HPDE6-E6E7 (cell line): ENCODE measurements around the gene NECTIN4.
A peak's percentile ranks its signal among the peaks of the same experiment; 100 is the strongest.

Source experiments
- DNase-seq: peaks from one replicate; pipeline ENCODE4 v3.0.0; 2011; ENCODE audit warnings: missing footprints; ENCODE audit errors: extremely low spot score

The NECTIN4 gene

DNA sequence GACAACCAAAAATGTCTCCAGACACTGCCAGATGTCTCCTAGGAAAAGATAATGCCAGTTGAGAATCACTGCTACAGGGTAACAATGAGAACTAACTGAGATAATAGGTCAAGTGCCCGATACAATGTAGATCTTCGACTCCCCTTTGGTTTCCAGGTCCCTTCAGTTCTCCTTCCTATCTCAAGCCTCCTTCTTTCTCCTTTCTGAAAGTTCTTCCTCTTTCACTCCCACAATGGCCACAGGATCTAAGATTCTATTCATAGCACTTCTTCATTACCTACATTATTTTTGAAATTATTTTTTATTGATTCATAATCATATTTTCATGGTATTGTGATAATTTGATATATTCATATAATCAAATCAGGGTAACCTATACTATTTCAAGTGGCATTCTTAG lies 22.2 kb upstream of the NECTIN4 start:
- no peak for DNase-seq

GRCh38 chr1:161111117-161111516 lies 21.8 kb upstream of the NECTIN4 start:
- DNase-seq: no peak

DNA sequence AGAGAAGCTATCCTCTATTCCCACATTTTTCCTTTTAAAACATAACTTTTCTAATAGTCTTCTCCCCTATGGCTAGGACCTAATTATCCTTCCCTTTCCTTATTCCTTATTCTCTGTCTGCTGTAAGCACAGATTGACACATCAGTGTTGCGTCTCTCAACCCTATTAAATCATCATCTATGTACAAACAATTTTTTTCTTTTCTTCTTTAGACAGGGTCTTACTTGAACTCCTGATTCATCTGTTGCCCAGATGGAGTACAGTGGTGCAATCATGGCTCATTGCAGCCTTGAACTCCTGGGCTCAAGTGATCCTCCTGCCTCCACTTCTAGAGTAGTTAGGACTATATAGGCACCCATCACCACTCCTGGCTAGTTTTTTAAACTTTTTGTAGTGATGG lies 17.1 kb upstream of the NECTIN4 start:
- DNase-seq: no peak

DNA sequence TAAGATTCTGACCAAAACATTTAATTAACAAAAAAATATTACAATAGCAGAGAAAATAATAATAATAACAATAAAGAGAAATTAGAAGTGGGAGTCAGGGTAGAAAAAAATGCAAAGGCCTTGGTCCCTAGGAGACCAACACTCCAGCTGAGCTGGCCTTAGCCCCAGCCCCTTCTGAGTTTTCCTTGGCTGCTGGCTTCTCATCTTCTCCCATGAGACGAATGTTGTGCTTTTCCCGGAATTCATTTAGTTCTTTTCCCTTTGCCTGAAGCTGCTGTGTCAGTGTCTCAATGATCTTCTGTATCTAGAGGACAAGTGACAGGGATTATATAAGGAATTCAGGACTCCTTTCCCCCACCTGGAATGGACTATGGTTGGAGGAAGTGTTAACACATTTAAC lies 11.2 kb upstream of the NECTIN4 start:
- DNase-seq: no peak

- no peak for DNase-seq
These were observed 9.9 kb upstream of the NECTIN4 start for GRCh38 chr1:161099090-161099802.

DNA sequence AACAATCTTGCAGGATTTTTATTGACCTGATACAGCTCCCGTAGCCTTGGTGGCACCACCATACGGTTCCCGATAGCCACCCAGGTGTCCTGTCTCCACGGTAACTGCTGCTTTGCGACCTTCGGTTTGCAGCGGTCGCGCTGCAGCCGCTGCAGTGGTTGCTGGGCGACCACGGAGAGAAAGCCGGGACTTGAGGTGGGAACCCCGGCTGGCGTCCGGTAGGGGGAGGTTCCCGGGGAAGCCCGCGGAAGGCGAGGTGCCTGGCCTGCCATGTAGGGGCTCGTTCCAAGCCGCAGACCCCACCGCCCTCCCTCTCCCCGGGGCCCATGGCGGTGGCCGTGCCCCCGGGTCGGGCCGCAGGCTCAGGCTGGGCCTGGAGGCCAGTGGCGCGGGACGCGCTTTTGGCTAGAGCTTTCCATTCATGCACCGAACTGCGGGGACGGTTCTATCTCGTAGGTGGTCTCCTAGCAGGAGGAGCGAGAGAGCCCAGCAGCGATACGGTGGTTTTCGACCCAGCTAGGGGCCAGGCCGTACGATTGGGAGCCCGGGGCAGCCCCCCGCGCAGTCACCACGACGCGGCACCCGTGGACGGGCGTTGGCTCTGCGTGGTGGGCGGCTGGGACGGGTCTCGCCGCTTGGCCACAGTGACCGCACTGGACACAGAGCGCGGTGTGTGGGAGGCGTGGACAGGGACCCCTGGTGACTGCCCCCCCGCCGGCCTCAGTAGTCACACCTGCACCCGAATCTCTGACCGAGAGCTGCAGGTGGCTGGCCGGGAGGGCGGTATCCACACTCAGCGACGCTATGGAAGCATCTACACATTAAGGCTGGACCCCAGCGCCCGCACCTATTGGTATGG lies 9.1 kb upstream of the NECTIN4 start, which contains the start of gene KLHDC9:
Gene KLHDC9 (plus strand): TSS at position 152 of the 859 bp plus-strand sequence. CDS start 175 bp downstream, at position 327.
- no peak for DNase-seq

GRCh38 chr1:161096530-161096929 lies 7.2 kb upstream of the NECTIN4 start:
- no peak for DNase-seq

DNA sequence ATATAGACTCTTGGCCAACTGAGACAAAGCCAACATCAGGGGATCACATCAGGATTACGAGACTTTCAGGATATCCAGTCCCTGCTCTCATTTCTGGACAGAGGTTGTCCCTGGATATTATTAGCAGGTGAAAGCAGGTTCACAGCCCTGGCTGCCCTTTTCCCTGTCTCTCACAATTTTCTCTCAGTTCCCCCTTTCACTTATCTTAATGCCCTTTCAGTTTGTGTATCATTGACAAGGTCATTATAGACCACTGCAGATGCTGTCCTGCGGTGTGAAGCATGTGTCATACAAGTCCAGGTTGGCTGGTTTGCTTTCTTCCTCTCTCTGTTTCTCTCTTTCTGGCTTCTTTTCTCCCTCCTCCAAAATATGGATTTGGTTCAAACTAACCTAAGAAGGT lies 6.7 kb upstream of the NECTIN4 start:
- DNase-seq: no peak

- no peak for DNase-seq
These were observed 5.9 kb upstream of the NECTIN4 start for GRCh38 chr1:161095230-161095629.

GRCh38 chr1:161094481-161094880 lies 5.1 kb upstream of the NECTIN4 start:
- DNase-seq: no peak

DNA sequence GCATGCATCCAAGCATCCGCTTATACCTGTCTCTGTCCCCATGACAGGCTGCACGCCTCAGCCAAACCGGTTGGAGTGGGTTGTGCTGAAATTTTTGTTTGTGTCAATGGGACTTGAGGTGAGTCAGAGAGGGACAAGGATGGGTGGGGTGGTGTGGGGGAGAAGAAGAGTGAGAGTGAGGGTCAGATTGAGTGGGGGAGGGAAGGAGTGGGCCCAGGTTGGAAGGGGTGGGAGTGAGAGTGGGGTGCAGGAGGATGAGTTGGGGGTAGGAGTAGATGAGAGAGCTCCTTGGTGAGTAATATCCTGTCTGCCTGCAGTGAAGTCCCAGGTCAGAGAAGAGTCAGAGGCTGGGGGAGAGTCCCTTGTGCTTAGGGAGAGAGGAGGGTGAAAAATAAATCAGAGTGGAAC lies 3.3 kb upstream of the NECTIN4 start:
- DNase-seq: peak; percentile 81

DNA sequence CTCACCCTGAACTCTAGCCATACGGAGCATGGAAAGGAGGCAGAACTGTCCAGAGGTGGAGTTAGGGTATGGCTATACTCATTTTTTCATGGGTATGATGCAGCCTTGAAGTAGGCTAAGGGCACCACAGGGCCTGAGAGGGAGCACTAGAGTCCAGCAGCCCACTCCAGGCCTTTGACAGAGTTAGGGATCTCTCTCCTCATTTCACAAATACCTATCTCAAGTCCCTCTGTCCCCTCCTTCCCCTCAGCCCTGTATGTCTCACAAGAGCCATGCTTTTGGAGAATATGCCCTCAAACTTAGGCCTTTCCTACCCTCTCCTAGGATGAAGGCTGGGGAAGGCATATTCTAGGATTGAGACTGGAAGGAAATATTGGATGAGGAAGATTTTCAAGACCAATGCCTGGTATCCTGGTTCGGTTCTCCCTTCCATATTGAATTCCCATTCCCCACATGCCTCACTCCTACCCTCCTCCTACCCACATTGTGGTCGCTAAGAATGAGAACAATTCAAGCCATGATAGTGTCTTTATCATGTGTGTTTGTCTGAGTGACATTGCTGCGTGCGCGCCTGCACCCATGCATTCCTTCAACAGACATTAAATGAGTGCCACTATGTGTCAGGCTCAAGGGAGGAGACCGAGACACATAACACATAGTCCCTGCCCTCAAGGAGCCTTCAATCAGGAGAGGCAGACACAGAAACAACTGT lies 2.6 kb upstream of the NECTIN4 start:
- no peak for DNase-seq

DNA sequence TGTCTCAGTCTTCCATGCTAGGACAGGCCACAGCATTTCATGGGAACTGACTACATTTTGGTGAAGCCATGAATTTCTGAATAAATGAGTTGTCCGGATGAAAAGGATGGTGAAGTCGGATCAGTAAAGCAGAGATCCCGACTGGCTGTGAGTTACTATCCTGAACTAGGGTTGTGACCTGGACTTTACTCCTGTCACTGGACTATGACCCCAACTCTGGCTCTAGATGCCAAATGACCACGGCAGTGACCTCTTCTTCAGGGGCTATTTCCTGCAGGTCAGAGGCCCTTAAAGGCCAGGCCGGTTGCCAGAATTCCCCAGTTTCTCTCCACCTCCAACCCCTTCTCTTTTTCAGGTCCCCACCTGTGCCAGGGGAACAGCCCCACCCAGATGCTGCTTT lies 1.7 kb upstream of the NECTIN4 start:
- DNase-seq: no peak

- no peak for DNase-seq
These were observed 1.3 kb upstream of the NECTIN4 start for GRCh38 chr1:161090617-161091016.

DNA sequence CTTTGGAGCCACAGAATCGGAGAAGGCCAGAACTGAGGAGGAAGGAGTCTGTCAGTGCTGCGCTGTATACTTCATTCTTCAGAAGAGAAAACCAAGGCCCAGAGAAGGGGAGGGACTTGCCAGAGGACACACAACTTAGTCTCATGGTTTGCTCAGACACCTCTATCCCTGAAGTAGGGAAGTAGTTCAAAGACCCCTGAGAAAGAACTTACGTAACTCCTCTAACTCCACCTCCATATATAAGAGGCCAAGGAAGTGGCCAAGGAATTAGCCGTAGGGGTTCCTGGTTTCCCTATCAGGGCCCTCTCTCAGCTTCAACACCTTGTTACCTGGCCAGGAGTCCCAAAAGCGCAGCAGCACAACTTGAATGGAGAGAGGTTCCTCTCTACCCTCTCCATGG lies 580 bp upstream of the NECTIN4 start:
- DNase-seq: no peak

DNA sequence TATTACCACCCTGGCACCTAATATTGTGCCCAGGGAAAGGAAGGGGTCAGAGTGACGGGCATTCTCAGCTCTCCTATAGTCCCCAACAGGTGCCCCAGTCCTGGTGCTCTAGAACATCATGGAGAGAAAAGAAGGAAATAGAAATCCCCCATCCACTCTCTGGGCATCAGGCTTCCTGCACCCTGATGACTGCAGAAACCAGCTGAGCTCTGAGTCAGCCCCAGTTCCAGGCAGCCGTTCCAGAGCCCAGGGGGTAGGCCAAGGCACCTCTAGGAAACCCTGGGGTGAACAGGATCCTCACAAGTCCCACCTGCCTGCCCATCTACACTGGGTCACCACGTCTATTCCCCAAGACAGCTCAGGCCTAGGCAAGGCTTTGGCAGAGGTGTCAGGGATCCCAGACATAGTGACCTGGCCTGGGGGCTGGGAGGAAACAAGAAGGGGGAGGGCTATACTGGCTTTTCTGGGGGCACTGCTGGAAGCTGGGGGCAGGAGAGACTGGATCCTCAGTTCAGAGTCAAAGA lies 709 bp downstream of the NECTIN4 start:
- DNase-seq: peak; percentile 87

DNA sequence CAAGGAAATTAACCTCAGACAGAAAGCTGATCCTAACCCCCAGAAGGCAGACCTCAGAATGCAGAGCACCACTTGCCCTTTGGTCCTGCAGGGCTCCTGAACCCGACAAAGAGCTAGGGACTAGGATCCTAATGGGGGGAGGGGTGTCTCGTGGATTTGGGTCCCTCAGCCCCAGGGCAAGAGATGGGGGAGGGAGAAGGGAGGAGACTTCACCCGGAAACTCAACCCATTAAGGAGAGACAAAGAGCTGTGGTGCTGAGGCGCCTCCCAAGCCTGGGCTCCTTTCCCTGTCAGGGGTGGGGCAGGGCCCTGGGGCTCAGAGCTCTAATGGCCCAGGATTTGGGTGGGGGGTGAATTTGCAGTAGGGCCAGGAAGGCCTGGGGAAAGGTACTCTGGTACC lies 2.9 kb downstream of the NECTIN4 start:
- DNase-seq: no peak

GRCh38 chr1:161085165-161085564 lies 4.2 kb downstream of the NECTIN4 start:
- no peak for DNase-seq

GRCh38 chr1:161084597-161084988 lies 4.8 kb downstream of the NECTIN4 start:
- no peak for DNase-seq

DNA sequence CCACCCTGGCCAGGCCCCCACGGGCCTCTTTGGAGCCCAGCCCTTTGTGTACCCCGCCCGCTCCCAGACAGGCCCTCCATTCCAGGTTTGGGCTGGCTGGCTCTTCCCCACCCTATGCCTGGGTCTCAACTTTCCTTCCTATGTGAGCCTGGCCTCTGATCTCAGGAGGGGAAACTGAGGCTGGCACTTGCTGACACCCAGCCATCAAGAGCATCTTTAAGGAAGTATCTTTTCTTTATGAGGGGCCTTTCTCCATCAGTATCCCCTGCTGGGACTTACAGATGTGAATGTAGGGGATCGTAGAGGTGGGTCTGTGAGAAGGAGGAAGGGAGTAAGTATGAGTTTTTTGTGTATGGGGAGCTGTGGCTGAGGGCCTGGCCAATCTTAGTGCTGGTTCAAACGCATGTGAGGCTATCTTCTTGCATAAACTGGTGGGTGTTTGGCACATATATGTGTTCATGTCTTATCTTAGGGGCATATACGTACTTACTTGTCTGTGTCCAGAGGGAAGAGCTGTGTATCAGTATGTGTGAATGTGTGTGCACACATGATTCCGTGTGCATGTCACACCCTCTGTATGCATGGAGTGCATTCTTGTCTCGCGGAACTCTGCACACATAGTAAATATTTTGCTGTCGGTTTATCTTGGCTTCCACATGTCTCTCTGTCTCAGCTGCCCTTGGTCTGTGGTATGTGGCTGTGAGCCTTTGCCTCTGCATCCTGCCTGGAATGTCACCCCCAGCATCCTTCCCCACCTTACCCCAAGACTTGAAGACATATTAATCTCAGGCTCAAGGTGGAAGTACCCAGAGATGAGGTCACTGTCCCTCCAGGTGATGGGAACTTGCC lies 5.4 kb downstream of the NECTIN4 start:
- no peak for DNase-seq
